Adrenal gland (tissue), 5 donors: Measurements from ENCODE around the gene NSUN6.

Experiments
- CTCF ChIP-seq, 6 experiments: fragments of 450-650 bp in 4 of 6; fragments of 200-600 bp in 2 of 6; sonication (generic) in 1 of 6; IDR thresholded peaks; 1 replicate in 5 of 6; 2 replicates in 1 of 6; pipeline versions ENCODE4 v1.5.1 to v1.8.0; 2016 to 2021; ENCODE audit warnings: antibody characterized with exemption in 6 of 6, mild to moderate bottlenecking in 2 of 6, moderate library complexity in 1 of 6
- POLR2A ChIP-seq, 2 donors: fragments of 450-650 bp; IDR thresholded peaks; one replicate each; pipeline ENCODE4 v1.6.1; 2017; ENCODE audit warnings: antibody characterized with exemption in 2 of 2, mild to moderate bottlenecking in 2 of 2, moderate library complexity in 1 of 2
- donor health status: DM: no; HTN: no; CAD: no.

GRCh38 chr10:18664841-18665478 is 13.6 kb upstream of the NSUN6 start:
- no peak for TF ChIP-seq CTCF (IDR thresholded peaks at IDR 0.05)
- TF ChIP-seq POLR2A (IDR thresholded peaks at IDR 0.05) = no peak
